T-helper 22 cell (primary cell): Measurements from ENCODE around the gene VPS52.

Source experiments
- DNase-seq: peaks from one replicate; pipeline ENCODE4 v3.0.0-alpha.2; 2020; ENCODE audit warnings: low read depth

The VPS52 gene

DNA sequence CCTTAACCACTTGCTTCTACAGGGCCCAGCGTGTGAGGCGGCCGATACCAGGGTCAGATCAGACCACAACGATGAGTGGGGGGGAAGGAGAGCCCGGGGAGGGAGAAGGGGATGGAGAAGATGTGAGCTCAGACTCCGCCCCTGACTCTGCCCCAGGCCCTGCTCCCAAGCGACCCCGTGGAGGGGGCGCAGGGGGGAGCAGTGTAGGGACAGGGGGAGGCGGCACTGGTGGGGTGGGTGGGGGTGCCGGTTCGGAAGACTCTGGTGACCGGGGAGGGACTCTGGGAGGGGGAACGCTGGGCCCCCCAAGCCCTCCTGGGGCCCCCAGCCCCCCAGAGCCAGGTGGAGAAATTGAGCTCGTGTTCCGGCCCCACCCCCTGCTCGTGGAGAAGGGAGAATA is 60.5 kb downstream of the VPS52 start:
- no peak for DNase-seq

DNA sequence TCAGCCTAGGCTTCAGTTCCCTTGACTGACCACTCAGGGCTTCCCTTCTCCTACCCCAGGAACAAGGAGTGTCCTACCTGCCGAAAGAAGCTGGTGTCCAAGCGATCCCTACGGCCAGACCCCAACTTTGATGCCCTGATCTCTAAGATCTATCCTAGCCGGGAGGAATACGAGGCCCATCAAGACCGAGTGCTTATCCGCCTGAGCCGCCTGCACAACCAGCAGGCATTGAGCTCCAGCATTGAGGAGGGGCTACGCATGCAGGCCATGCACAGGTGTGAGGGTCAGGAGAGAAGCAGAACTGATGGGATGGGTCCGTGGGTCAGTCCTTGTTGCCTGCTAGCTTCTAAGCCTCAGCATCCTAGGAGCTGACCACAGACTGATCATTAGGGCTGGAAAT is 61.8 kb downstream of the VPS52 start:
- no peak for DNase-seq

DNA sequence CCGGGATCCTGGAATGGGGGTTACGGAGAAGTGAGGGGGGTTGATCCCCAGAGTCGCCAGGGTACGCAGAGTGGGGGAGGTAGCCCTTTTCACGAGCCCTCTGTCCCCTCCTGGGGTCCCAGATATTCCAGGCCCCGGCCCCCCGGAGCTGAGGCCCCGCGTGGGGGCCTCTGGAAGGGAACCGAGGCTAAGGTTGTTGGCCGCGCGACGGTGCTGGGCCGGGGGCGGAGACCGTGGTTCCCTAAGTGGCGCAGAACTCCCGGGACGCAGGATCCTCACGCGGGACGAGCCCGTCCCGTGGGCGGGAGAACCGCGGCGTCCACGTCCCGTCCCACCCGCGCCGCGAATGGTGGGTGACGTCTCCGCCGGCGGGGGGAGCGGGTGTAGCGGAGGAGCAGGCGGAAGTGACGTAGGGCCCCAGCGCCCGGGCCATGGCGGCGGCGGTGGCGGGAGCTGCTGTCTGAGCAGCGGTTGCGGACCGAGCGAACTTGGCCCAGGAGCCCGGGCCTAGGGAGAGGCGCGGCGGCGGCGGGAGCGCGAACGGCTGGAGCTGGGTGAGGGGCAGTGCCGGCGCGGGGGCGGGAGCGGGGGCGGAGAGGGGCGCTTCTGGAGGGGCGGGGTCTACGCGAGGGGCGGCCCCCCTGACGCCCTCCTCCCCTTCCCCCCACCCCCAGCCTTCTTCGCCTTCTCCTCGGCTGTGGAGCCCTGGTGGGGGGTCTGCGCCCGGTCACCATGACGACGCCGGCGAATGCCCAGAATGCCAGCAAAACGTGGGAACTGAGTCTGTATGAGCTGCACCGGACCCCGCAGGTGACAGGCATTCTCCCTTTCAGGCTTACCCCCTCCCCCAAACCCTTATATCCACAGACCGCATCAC is 63.3 kb downstream of the VPS52 start, which contains the start of gene RING1:
Gene RING1, plus strand, starts transcription at position 410 of the 877 bp plus-strand sequence. Its CDS starts 323 bp downstream, at position 733.
- DNase-seq: peak; percentile 79

DNA sequence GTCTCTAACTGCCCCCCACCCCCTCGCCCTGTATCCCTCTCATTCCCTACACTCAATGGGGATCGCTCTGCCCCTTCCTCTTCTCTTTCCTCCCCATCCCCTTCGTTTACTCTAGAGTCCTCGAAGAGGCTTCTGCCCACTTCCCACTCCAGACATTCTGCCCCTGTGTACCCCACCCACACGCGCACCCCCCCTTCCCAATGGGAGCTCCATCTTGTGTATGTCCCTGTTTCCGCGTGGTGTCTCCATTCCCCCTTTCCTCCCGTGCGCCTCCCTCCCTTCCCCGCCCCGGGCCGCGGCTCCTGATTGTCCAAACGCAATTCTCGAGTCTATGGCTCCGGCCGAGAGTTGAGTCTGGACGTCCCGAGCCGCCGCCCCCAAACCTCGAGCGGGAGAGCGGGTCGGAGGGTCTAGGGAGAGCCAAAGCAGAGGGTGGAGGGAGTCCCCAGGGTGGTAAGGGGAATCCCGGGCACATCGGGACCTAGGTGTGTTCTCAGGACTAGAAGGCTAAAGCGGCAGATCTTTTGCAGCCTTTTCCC is 64.1 kb downstream of the VPS52 start:
- no peak for DNase-seq

DNA sequence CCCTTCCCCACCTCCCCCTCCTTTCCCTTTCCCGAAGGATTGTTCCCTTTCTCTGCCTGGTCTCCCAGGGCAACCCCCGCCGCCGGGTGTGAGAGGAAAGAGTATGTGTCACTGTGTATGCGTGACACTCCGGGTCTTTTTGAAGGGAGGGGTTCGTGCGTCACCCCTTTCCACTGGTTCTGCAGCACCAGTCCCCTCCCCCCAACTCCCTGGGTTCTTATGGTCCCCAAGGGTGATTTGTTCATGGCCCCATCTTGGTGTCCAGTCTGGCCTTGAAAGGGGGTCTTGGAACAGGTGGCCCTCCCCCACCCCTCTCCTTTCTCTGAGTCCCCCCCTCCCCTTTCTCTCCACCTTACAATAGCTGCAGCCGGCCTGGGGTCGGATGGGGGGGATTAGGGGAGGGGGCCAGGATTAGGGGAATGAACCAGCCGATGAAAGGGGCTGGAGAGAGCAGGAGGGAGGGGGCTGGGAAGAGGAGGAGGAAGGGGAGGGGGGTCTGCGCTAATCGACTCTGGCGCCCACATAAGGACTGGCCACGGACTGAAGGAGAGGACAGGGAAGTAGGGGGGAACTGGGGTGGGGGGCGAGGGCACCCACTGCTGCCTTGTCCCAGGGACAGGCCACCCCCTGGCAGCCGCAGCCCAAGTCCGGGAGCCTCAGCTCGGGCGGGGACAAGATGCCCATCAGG is 64.7 kb downstream of the VPS52 start:
- no peak for DNase-seq

DNA sequence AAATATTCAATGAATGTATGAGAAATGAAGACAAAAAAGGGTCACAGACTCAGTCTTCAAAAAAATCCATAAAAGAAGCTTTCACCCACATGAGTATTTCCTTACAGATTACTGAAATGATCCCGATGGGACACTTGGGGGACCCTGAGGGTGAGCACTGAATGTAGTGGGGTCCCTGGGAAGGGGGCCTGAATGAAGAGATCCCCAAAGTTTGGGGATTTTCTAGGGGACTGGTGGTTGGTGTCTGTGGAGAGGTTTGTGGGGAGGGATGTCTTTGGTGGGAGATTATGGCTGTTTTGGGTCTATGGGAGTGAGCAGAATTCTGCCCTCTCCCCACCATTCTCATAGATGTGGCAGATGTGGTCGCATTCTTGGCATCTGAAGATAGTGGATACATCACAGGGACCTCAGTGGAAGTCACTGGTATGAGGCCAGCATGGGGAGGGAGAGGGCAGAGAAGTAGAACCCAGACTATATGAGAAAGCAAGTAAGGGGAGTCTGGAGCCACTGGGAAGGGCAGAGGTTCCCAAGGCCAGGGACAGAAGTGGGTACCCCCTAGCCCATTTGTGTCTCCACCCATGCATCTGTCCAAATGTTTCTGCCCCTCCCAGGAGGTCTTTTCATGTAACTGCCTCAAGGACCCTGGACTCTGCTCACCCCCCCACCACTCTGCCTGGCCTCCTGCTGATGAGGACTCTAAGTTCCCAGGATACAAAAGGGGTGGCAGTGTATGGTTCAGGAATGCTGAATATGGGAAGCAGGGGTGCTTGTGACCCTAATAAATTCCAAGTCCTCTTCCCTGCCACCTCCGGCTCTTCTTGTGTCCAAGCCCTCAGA is 65.4 kb downstream of the VPS52 start:
- no peak for DNase-seq

DNA sequence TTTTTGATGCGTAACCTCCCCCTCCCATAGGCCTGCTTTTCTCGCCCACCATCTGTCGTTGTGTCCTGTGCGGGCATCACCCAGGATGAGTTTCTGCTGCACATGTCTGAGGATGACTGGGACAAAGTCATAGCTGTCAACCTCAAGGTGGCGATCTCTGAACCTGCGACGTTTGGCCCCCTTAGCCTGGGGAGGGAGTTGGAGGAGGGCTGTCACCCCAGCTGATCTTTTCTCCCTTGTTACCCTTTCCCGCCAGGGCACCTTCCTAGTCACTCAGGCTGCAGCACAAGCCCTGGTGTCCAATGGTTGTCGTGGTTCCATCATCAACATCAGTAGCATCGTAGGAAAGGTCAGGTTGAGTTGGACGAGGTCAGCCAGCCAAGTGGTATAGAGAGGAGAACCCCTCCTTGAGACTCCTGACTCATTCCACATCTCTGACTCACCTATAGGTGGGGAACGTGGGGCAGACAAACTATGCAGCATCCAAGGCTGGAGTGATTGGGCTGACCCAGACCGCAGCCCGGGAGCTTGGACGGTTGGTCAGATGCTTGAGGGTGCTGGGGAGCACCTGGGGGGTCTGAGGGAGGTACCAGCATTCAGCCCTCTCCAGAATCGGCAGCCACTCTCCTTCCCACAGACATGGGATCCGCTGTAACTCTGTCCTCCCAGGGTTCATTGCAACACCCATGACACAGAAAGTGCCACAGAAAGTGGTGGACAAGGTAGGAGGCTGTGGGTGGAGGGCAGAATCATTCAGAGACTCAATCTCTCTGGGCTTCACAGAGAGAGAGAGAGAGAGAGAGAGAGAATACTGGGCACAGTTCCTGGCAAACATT is 66.3 kb downstream of the VPS52 start:
- no peak for DNase-seq

DNA sequence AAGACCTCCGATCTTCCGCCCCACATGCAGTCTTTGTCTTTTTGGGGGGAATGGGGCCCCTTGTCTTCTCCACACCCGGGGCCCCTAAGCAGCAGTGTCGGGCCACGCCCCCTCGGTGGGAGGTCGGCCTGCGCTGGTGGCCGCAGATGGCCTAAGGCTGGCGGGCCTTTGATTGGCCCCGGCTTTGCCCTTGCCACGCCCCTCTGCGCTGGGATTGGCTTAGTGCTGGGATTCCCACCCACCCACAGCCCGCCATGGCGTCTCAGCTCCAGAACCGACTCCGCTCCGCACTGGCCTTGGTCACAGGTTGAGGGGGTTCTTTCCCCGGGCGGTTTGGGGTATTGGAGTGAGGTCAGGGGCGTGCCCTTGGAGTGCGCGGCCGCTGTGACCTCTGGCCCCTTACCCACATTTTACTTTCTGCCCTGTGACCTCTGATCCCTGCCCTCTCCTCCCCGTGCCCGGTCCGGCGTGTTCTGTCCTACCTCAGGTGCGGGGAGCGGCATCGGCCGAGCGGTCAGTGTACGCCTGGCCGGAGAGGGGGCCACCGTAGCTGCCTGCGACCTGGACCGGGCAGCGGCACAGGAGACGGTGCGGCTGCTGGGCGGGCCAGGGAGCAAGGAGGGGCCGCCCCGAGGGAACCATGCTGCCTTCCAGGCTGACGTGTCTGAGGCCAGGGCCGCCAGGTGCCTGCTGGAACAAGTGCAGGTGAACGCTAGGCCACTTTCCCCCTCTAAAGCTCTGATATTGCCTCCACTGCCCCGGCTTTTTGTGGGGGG is 67.1 kb downstream of the VPS52 start, which contains the start of gene HSD17B8:
Gene HSD17B8, plus strand, starts transcription at position 241 of the 776 bp plus-strand sequence. Its CDS starts 14 bp downstream, at position 255.
- peak; percentile 88 for DNase-seq

DNA sequence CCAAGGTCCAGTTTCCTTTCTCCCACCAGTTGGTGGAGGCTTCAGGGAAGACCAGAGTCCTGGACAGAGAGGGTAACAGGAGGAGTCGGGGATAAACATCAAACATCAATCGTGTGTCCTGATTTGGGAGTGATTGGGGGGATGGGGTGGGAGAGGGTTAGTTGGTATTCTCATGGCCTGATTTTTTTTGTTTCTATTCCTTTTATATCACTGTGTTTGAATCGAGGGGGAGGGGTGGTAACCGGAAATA is 67.6 kb downstream of the VPS52 start:
- no peak for DNase-seq

DNA sequence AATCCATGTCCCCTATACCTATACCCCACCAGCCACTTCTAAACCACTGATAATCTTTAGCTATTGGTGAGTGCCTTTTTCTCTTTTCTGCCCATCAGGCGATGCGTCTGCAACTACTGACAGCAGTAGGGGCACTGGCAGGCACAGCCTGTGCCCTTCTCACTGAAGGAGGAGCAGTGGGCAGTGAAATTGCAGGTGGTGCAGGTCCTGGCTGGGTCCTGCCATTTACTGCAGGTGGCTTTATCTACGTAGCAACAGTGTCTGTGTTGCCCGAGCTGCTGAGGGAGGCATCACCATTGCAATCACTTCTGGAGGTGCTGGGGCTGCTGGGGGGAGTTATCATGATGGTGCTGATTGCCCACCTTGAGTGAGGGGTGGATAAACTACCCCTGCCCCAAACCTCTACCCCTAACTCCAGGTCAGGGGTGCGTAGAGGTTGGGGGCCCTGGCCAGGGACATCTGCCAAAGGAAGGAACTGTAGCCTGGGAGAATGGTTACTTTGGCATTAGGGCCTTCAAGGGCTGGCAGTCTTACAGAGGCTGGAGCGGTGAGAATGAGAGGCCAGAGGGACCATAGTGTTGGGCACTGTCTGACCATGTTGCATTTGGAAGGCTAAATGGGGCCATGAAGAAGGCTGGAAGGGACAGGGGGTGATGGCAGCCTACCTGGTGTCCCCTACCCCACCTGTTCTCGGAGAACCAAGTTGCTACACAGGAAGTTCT is 68.1 kb downstream of the VPS52 start:
- DNase-seq: no peak

DNA sequence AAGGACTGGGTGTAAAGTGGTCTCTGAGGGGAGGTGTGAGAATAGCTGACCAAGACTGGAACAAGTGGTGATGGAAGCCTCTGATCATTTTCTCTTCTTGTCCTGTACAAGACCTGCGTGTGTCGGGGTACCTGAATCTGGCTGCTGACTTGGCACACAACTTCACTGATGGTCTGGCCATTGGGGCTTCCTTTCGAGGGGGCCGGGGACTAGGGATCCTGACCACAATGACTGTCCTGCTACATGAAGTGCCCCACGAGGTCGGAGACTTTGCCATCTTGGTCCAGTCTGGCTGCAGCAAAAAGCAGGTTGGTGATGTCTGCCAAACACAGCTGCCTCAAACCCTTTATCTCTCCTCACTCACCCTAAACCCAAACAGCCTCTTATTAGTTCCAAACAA is 68.9 kb downstream of the VPS52 start:
- no peak for DNase-seq

DNA sequence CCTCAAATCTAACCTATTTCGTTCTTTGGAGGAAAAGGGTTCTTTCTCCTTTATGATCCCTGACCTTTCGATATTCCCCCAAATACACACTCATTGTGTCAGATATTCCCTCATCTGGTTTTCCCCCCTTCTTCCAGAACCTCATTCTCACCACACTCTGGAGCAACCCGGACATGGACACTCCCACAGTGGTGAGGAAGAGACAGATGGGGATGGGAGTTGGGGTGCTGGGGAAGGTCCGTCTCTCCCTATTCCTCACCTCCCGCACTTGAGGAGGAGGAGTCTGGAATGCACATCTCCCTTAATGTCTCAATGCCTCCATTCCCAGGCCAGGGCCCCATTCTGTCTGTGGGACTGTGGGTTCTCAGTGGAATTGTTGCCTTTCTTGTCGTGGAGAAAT is 69.7 kb downstream of the VPS52 start:
- no peak for DNase-seq

DNA sequence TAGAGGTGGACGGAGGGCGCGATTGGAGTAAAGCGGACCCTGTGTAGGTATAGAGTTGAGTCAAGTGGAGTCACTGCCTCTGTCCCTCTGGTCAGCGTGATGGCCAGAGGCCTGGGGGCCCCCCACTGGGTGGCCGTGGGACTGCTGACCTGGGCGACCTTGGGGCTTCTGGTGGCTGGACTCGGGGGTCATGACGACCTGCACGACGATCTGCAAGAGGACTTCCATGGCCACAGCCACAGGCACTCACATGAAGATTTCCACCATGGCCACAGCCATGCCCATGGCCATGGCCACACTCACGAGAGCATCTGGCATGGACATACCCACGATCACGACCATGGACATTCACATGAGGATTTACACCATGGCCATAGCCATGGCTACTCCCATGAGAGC is 70.5 kb downstream of the VPS52 start:
- no peak for DNase-seq
